B cell (primary cell): ENCODE data around the gene IL10. TPM values are rescaled to one million over a fixed set of nuclear protein-coding genes. Genes with fewer than 3 reads are reported as not detected.
A peak's percentile ranks its signal among the peaks of the same experiment; 100 is the strongest.

Experiments used
- ATAC-seq: fragments of 200-7000 bp; cut with Tn5 transposase; one replicate; pipeline ENCODE4 v1.10.0; 2021; ENCODE audit warnings: low read depth, mild to moderate bottlenecking, moderate number of reproducible peaks, moderate library complexity
- CTCF ChIA-PET: fragments of 350-600 bp; sonication (Branson Sonifier 250); formaldehyde crosslinking; loops from one replicate; lab custom pipeline; 2021; ENCODE audit warnings: antibody characterized with exemption, inconsistent platforms; lab: Charles Lee
- POLR2A ChIA-PET: fragments of 350-600 bp; sonication (Branson Sonifier 250); formaldehyde crosslinking; loops from one replicate; lab custom pipeline; 2021; ENCODE audit warnings: antibody characterized with exemption; lab: Charles Lee
- DNase-seq: peaks from one replicate; pipeline ENCODE4 v3.0.0; 2013
- H2AFZ ChIP-seq: 2 replicates; pipeline ENCODE4 v1.6.1; 2012; ENCODE audit warnings: mild to moderate bottlenecking, low read depth, low read length; ENCODE audit not compliant: insufficient read depth, poor library complexity, severe bottlenecking
- H3K27ac ChIP-seq, 2 donors: 1 replicate in 1 of 2; 2 replicates in 1 of 2; pipeline ENCODE4 v1.5.1; 2012 to 2013; ENCODE audit warnings: low read length in 2 of 2, mild to moderate bottlenecking in 2 of 2, moderate library complexity in 1 of 2
- H3K27me3 ChIP-seq, 4 experiments: fragments of 200-600 bp in 1 of 4; sonication (generic) in 1 of 4; replicated peaks in 1 of 4; 1 replicate in 2 of 4; 2 replicates in 2 of 4; pipeline versions ENCODE4 v1.6.1 to v1.7.0; 2013 to 2016; ENCODE audit warnings: low read length in 3 of 4, mild to moderate bottlenecking in 2 of 4, mixed read lengths in 1 of 4, moderate library complexity in 1 of 4; ENCODE audit not compliant: insufficient read depth in 4 of 4, control insufficient read depth in 3 of 4; ENCODE audit errors: control extremely low read depth in 1 of 4
- H3K36me3 ChIP-seq, 2 experiments: replicated peaks in 1 of 2; 1 replicate in 1 of 2; 2 replicates in 1 of 2; pipeline versions ENCODE4 v1.6.1 to v1.7.1; 2013; ENCODE audit warnings: low read length in 1 of 2; ENCODE audit not compliant: insufficient read depth in 2 of 2, control insufficient read depth in 1 of 2; ENCODE audit errors: control extremely low read depth in 1 of 2, extremely low read depth in 1 of 2
- H3K4me1 ChIP-seq, 2 donors: fragments of 200-600 bp in 1 of 2; sonication (generic) in 1 of 2; 1 replicate in 1 of 2; 2 replicates in 1 of 2; pipeline versions ENCODE4 v1.5.1 to v1.6.1; 2013 to 2017; ENCODE audit warnings: low read length in 2 of 2; ENCODE audit not compliant: control insufficient read depth in 2 of 2, insufficient read depth in 2 of 2
- H3K4me2 ChIP-seq: replicated peaks from 2 replicates; pipeline ENCODE3; 2012; ENCODE audit warnings: mild to moderate bottlenecking, low read depth, low read length; ENCODE audit not compliant: poor library complexity, severe bottlenecking
- H3K4me3 ChIP-seq, 5 experiments: fragments of 200-600 bp in 1 of 5; sonication (generic) in 1 of 5; 1 replicate in 3 of 5; 2 replicates in 2 of 5; pipeline versions ENCODE4 v1.5.1 to v1.7.0; 2011 to 2016; ENCODE audit warnings: low read length in 4 of 5, mild to moderate bottlenecking in 4 of 5, low read depth in 2 of 5, control low read depth in 1 of 5, moderate library complexity in 1 of 5; ENCODE audit not compliant: insufficient read depth in 1 of 5; ENCODE audit errors: control extremely low read depth in 1 of 5, extremely low read depth in 1 of 5
- H3K79me2 ChIP-seq: fragments of 200-600 bp; sonication (generic); one replicate; pipeline ENCODE4 v1.6.0; 2016; ENCODE audit warnings: low read length; ENCODE audit not compliant: control insufficient read depth, insufficient read depth
- H3K9ac ChIP-seq: fragments of 200-600 bp; sonication (generic); 2 replicates; pipeline ENCODE4 v1.6.1; 2017; ENCODE audit warnings: mild to moderate bottlenecking, low read length, moderate library complexity
- H3K9me3 ChIP-seq, 3 donors: one replicate each; pipeline versions ENCODE4 v1.6.1 to v1.7.1; 2013; ENCODE audit warnings: low read length in 2 of 3; ENCODE audit not compliant: control insufficient read depth in 2 of 3, insufficient read depth in 1 of 3; ENCODE audit errors: control extremely low read depth in 1 of 3
- H4K20me1 ChIP-seq: 2 replicates; pipeline ENCODE4 v1.6.0; 2012; ENCODE audit warnings: mild to moderate bottlenecking, low read length; ENCODE audit not compliant: insufficient read depth, control insufficient read depth, poor library complexity, severe bottlenecking
- H3K27ac Mint-ChIP-seq: one replicate; pipeline ENCODE4 v1.8.0; 2021; ENCODE audit warnings: mixed read lengths
- H3K27me3 Mint-ChIP-seq: one replicate; pipeline ENCODE4 v1.8.0; 2021; ENCODE audit warnings: mixed read lengths
- H3K4me1 Mint-ChIP-seq: one replicate; pipeline ENCODE4 v1.8.0; 2021; ENCODE audit warnings: mixed read lengths
- H3K4me3 Mint-ChIP-seq: one replicate; pipeline ENCODE4 v1.8.0; 2021; ENCODE audit warnings: mixed read lengths
- H3K9me3 Mint-ChIP-seq: one replicate; pipeline ENCODE4 v1.8.0; 2022; ENCODE audit warnings: mixed read lengths; ENCODE audit not compliant: insufficient read depth
- CTCF ChIP-seq: fragments of 200-600 bp; IDR thresholded peaks from one replicate; pipeline ENCODE4 v1.8.0; 2022; ENCODE audit warnings: antibody characterized with exemption, mild to moderate bottlenecking
- EZH2 ChIP-seq: IDR thresholded peaks from 2 replicates; pipeline ENCODE4 v1.6.1; 2012; ENCODE audit warnings: borderline replicate concordance, low read depth, mild to moderate bottlenecking, moderate library complexity, low read length; ENCODE audit not compliant: insufficient read depth, poor library complexity, severe bottlenecking
- WGBS: methylation state at CpG from one replicate; pipeline ENCODE4 v1.1.5; 2013; ENCODE audit warnings: missing lambda C conversion rate; ENCODE audit not compliant: insufficient coverage; 5-methylcytosine and 5-hydroxymethylcytosine counted together
- intact Hi-C: fragments of 100-400 bp; cut with micrococcal nuclease; formaldehyde crosslinking; loops from one replicate; pipeline ENCODE4 v1.10.0; 2022
- polyA plus RNA-seq: library from polyadenylated mRNA; depleted of rRNA; stranded (reverse); fragments of >200 nt; gene quantifications from 2 replicates; pipeline ENCODE4 v1.2.3, GENCODE V29; 2012
- total RNA-seq, 2 donors: library from RNA; stranded (reverse); fragments of 120-200 nt in 1 of 2; gene quantifications; 1 replicate in 1 of 2; 2 replicates in 1 of 2; pipeline versions ENCODE4 v1.2.3 to v1.2.4, GENCODE V29; 2013 to 2022

IL10 gene
- total and polyA plus RNA-seq, 2 donors (not counting 1 experiment from before 2014, with no cell fraction given) = 0.37 to 0.69 TPM

GRCh38 chr1:206803221-206803730, 31.0 kb upstream of the IL10 start:
- Histone ChIP-seq H3K4me3 (no peak overlapping the region), H3K36me3 (no peaks in the 10 kb centered on the region), H3K9me3 (no peaks in the 10 kb centered on the region), H3K4me1 (peaks cover 4 to 19% of the 10 kb centered on the region in 2 donors), H3K27me3 (no peaks in the 10 kb centered on the region), H3K79me2 (no peaks in the 10 kb centered on the region), H2AFZ (no peak overlapping the region), H3K9ac (no peak overlapping the region), H3K4me2 (no peak overlapping the region), H4K20me1 (no peaks in the 10 kb centered on the region), H3K27ac (no peak overlapping the region)
- Mint-ChIP-seq H3K4me3 (peak overlapping the region; percentile 13), H3K9me3 (no peaks in the 10 kb centered on the region), H3K27me3 (no peaks in the 10 kb centered on the region), H3K27ac (peak overlapping the region; percentile 87), H3K4me1 (peaks cover 35% of the 10 kb centered on the region)
- intact Hi-C loops = loop anchor here (1.0 to 10.0 kb wide), 4 partner anchors 19 to 328 kb away; partner anchors contain the start of genes DYRK3 and IKBKE
- ChIA-PET POLR2A (interaction anchor here (0.8 to 1.6 kb wide), 7 partner anchors 8 to 119 kb away, joined by 3 to 5 read pairs (median 3); partner anchors contain the start of genes FCMR and IL19), CTCF (interaction anchor here (0.8 to 11.3 kb wide), 15 partner anchors 8 to 179 kb away, joined by 3 to 278 read pairs (median 5); partner anchors contain the start of gene IL19)
- ATAC-seq (peak; percentile 90), DNase-seq (peak; percentile 70)
- no peak for TF ChIP-seq EZH2
- TF ChIP-seq CTCF = no peak
- 83% methylated on average over 7 of the region's 8 CpGs for WGBS

- Histone ChIP-seq H3K79me2 (no peaks in the 10 kb centered on the region), H3K27me3 (no peaks in the 10 kb centered on the region), H3K4me3 (no peak overlapping the region), H3K9me3 (no peaks in the 10 kb centered on the region), H3K36me3 (no peaks in the 10 kb centered on the region), H3K4me1 (peaks cover 4 to 26% of the 10 kb centered on the region in 2 donors), H3K27ac (no peak overlapping the region), H4K20me1 (no peaks in the 10 kb centered on the region), H3K9ac (no peak overlapping the region), H3K4me2 (no peak overlapping the region), H2AFZ (no peak overlapping the region)
- intact Hi-C loops = loop anchor here (10.0 kb wide), 2 partner anchors 168 to 328 kb away; partner anchors contain the start of genes DYRK3 and IKBKE
- ATAC-seq (no peak), DNase-seq (no peak)
- Mint-ChIP-seq H3K9me3 (no peaks in the 10 kb centered on the region), H3K4me3 (no peak overlapping the region), H3K27ac (peak overlapping the region; percentile 87), H3K27me3 (no peaks in the 10 kb centered on the region), H3K4me1 (peaks cover 43% of the 10 kb centered on the region)
- WGBS = 100% methylated on average over 1 of the region's 4 CpGs
- CTCF ChIA-PET = interaction anchor here (1.0 to 11.3 kb wide), 12 partner anchors 9 to 193 kb away, joined by 3 to 278 read pairs (median 5); partner anchors contain the start of gene IL19
- TF ChIP-seq EZH2 (no peak), CTCF (no peak)
- POLR2A ChIA-PET = interaction anchor here (0.7 to 1.8 kb wide), 5 partner anchors 9 to 61 kb away, joined by 3 to 4 read pairs (median 4); partner anchors contain the start of gene IL19
Observed at GRCh38 chr1:206802401-206802800, 30.1 kb upstream of the IL10 start.
